ENCODE measurements around the gene YTHDF1.

Gene YTHDF1

GRCh38 chr20:63228806-63229205 lies 12.9 kb upstream of the YTHDF1 start:
- no peak overlapping the region for H3K4me3 ChIP-seq (ENCODE audit: low read depth, low read length)
- TF ChIP-seq CTCF (IDR thresholded peaks at IDR 0.05; ENCODE audit: borderline replicate concordance, insufficient read depth, low read depth, low read length): no peak

GRCh38 chr20:63227260-63227659 lies 11.3 kb upstream of the YTHDF1 start:
- no peak overlapping the region for H3K4me3 ChIP-seq (ENCODE audit: low read depth, low read length)
- TF ChIP-seq CTCF (IDR thresholded peaks at IDR 0.05; ENCODE audit: borderline replicate concordance, insufficient read depth, low read depth, low read length): no peak

GRCh38 chr20:63226042-63226943 lies 10.4 kb upstream of the YTHDF1 start:
- no peak for TF ChIP-seq CTCF (IDR thresholded peaks at IDR 0.05; ENCODE audit: borderline replicate concordance, insufficient read depth, low read depth, low read length)
- no peak overlapping the region for H3K4me3 ChIP-seq (ENCODE audit: low read depth, low read length)

DNA sequence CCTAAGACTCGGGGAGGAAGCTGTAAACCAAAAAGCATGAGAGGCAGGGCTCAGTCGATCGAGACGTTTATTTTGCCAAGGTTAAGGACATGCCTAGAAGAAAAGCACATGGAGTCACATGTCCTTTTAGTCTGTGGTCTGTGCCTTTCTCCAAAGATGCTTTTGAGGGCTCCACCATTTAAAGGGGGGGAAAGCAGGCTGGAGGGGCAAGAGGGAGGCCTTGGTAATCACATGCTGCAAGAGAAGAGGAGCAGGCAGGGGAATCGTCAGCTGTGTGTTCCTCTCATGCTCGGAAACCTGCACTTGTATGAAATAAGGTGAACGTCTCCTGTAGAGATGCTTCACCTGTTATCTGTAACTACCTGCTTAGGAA lies 9.1 kb upstream of the YTHDF1 start:
- H3K4me3 ChIP-seq (ENCODE audit: low read depth, low read length): no peak overlapping the region
- TF ChIP-seq CTCF (IDR thresholded peaks at IDR 0.05; ENCODE audit: borderline replicate concordance, insufficient read depth, low read depth, low read length): no peak

GRCh38 chr20:63224412-63225081 lies 8.6 kb upstream of the YTHDF1 start:
- TF ChIP-seq CTCF (IDR thresholded peaks at IDR 0.05; ENCODE audit: borderline replicate concordance, insufficient read depth, low read depth, low read length): no peak
- no peak overlapping the region for H3K4me3 ChIP-seq (ENCODE audit: low read depth, low read length)

- no peak for TF ChIP-seq CTCF (IDR thresholded peaks at IDR 0.05; ENCODE audit: borderline replicate concordance, insufficient read depth, low read depth, low read length)
- H3K4me3 ChIP-seq (ENCODE audit: low read depth, low read length): no peak overlapping the region
Measured at GRCh38 chr20:63223826-63224207, 7.9 kb upstream of the YTHDF1 start.
